HG02759 (cell line): ENCODE measurements around the gene BOK.
"Not testable (repeated sequence)": the region's sequence is repeated elsewhere in the genome, so short reads cannot be mapped to it uniquely, and the experiment has no call there.

Experiments
- ATAC-seq: cut with Tn5 transposase; IDR thresholded peaks from one replicate; pipeline ENCODE4 v1.9.1; 2021; ENCODE audit warnings: mild to moderate bottlenecking, moderate library complexity; ENCODE audit not compliant: unreplicated experiment

The BOK gene

DNA sequence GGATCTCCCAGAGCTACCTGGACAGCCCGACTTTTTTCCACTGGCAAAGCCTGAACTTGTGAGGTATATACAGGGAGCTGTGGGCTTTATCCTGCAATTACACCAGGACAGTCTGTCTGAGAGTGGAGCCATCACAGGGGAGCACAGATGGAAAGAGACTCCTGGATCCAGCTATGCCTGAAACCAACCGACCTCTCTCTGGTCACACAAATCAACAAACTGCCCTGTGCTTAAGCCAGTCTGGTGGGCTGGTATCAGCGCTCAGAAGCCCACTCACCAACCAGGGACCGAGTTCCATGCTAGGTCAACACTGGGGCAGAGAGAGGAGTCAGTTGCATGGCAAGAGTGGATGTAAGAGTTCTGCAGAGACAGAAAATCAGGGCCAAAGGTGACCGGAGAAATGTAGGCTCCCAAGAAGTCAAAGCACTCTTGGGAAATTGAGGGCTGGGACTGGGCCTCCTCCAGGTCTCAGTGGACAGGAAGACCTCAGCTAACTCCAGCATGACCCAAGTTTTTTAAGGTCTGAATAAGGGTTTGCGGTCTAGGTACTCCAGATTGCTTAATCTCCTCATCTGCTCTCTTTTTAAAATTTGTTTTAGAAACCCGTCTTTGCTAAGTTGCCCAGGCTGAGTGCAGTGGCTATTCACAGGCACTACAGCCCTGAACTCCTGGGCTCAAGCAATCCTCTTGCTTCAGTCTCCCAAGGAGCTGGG lies 3.8 kb upstream of the BOK start:
- ATAC-seq = no peak

DNA sequence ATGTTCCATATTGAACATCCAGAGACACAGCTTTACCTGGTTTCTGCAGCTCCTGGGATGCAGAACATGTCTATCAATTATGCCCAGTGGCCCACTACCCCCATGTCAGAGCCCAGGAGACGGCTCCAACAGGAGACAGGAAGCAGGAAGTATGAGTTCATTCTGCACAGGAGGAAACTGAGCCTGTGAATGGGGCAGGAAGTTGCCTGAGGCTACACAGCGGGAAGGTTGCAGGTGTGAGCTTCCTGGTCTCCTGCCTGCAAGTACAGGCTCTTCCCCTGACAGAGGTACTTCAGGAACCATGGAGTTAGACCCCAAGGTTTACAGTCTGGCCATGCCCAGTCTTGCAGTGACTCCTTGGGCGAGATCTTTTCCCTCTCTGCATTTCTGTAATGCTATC lies 2.8 kb upstream of the BOK start:
- no peak for ATAC-seq

DNA sequence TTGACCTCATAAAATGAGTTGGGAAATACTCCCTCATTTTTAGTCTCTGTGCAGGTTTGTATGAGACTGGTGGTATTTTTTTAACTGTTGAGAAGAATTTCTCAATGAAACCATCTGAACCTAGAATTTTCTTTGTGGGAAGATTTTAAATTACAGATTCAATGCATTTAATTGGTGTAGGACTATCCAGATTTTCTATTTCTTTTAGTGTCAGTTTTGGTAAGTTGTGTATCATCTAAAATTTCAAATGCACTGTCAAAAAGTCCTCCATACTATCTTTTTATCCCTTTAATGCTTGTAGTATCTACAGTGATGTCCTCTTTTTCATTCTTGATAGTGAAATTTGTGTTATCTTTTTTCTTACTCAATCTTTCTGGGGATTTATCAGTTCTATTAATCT lies 1.8 kb upstream of the BOK start:
- no peak for ATAC-seq

DNA sequence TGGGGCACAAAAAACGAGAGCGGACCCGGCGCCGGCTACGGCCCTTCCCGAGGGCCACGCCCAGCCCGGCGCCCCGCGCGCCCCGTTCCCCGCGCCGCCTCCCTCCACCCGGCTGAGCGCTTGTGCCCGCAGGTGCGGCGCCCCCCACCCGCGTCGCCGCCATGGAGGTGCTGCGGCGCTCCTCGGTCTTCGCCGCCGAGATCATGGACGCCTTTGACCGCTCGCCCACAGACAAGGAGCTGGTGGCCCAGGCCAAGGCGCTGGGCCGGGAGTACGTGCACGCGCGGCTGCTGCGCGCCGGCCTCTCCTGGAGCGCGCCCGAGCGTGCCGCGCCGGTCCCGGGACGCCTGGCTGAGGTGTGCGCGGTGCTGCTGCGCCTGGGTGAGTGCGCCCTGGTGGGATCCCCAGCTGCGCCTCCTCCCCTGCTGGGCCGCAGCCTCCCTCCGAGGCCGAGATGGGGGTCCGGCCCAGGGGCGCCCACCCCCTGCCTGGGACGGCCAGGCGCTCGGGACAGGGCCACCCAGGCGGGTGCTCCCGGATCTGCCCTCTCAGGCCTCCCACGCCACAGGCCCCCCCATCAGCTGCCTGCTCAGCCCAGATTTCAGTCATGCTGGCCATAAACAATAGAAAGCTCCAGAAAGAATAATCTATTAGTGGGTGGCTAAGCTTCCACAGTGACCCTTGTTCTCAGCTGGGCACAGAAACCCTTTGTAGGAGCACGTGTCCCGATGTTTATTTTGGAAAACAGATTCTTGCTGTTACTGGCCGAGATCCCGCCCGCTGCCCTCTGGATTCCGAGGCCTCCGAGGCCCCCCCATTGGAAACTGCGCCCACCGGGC lies 997 bp downstream of the BOK start:
- no peak for ATAC-seq

DNA sequence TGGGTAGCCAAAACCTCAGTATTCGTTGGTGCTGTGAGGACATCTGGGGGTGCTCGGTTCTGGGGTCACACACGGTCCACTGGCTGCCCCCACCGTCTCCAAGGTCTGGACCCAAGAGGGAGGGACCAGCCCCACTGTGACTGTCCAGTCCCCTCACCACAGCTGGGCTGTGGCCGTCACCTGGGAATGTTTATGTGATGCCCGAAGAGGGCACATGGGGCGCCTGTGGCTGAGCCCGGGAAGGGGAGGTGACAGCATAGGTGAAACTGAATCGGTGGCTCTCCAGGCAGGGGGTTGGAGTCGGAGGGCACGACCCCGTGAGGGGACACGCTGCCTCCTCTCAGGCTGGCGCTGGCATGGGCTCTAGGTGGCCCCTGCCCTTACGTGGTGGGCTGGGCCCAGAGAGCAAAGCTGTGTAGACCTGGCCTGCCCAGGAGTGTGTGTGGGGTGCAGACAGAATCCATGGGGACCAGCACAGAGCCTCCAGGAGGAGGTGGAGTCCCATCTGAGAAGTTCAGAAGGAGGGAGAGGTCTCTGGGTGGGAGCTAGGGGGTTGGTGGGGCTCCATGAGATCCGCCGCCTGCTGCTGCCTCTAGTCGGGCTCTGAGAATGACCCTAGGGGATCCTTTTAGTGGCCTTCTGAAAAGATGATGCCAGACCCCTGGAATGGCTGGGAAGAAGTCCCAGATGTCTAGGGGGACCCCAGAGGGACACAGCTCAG lies 1.8 kb downstream of the BOK start:
- no peak for ATAC-seq

DNA sequence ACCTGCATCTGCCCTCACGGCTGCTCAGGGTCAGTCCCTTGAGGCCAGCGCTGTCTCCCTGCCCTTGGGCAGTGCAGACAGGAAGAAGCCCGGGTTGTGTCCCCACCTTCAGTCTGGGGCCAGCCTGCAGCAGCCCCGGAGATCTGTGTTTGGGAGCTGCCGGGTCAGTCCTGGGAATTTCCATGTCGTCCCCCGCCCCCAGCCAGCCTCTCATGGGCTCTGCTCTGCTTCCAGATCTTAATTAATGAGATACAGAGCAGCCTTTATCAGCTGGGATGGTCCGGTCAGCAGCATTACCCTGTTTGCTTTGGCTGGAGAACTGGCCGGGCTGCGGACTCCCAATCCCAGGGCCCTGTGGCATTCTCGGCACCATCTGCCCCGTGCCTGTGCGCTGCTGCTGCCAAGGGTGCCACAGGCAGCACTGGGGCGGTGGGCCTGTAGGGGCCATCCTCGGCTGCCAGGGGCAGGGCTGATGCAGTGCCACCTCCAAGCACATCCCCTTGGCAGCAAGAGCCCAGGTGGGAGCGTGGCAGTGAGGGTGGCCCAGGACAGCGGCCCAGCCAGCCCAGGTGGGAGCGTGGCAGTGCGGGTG lies 2.4 kb downstream of the BOK start:
- ATAC-seq = no peak

DNA sequence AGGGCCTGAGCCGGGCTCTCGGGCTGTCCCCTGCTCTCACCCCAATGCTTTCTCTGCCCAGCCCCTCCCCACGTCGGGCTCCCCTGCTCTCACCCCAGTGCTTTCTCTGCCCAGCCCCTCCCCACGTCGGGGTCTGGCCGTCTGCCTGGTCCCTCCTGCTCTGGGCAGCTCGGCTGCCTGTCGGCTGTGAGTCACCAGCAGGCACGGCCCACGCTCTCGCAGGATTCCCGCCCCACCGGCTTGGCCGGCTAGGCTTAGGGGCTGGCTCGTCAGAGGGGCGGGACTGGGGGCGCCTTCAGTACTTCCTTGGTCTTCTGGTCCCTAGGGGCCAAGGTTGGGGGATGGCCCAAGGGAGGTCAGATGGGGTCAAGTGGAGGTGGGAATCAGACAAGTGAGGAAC lies 3.3 kb downstream of the BOK start:
- no peak for ATAC-seq

DNA sequence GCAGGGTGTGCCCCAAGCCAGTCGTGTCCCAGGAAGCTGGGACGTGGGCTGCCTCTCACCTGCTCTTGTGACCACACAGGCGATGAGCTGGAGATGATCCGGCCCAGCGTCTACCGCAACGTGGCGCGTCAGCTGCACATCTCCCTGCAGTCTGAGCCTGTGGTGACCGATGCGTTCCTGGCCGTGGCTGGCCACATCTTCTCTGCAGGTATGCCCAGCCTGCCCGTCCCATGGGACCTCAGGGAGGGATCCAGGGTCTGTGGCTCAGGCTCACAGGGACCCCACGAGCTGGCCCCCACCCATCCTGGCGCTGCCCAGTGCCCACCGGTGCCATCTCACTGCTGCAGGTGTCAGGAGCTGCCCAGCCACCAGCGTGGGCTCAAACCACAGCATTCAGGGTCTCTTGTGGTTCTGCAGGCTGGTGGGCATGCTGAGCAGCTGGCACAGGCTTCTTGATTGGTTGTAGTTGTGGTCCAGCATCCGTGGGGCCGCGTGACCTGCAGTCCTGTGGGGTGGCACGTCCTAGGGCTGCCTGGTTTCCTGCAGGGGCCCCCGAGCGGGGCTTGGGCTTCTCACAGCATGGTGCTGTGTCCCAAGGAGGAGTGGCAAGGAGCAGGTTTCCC lies 3.8 kb downstream of the BOK start:
- ATAC-seq = no peak

DNA sequence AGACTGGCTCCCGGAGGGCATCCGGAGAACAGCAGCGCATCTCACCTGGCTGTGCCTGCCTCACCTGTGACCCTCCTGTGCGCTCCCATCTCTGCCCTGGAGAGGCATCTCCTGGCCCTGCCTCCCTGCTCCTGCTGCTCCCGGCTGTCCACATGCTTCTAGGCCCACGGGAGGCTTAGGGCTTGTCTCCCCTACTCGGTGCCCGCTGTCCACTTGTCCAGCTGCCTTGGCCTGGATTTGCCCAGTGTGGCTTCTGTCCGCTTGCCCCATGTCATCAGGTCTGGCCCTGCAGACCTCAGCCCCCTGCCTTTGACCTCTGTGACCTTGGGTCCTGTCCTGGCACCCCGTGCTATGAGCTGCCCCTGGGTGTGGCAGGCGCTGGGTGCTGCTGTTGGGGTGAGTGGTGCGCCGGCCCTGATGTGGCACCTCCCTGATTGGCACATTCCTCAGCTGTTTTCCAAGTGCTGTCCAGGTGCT lies 4.5 kb downstream of the BOK start:
- no peak for ATAC-seq

DNA sequence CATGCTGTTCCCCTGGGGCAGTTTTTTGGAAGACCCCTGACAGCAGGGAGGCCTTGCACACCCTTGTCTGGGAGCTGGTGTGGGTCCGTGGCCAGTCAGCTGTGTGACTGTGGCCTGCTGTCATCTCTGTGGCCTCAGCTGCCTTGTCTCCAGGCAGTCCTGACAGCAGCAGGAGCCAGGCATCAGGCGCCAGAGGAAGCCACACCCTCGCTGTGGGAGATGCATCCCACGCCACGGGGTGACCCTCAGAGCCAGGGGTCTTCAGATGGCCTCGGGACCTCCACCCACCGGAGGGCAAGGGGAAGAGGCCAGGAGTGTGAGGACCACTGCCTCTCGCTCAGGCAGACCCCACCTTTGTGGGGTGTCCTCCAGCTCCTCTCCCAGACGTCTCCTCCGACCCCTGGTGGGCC lies 5.0 kb downstream of the BOK start:
- no peak for ATAC-seq

DNA sequence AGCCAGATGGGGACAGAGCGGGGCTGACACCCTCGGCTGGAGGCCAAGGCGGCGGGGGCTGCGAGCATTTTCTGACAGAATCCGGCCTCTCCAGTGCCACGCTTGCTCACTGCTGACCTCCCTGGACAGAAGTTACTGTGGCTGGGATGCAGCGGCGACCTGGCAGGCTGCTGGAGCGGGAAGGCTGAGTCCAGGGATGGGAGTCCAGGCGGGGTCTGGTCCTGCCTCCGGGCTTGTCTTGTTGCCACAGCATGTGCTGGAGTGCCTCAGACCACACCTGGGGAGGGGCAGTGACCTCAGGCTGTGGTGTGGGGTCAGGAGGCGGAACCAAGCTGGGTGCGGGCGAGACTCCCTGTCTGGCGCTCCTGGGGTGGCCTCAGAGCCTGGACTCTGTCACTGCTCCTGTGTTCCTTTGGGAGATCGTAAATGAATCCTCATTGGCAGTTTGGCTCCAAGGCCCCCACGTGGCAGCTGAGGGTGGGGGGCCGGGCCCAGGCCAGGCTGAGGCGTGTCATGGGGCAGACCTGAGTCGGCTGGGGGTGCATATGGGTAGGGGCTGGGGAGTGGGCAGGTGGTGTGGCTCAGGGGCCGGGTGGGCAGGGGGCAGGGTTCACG lies 5.5 kb downstream of the BOK start:
- no peak for ATAC-seq

DNA sequence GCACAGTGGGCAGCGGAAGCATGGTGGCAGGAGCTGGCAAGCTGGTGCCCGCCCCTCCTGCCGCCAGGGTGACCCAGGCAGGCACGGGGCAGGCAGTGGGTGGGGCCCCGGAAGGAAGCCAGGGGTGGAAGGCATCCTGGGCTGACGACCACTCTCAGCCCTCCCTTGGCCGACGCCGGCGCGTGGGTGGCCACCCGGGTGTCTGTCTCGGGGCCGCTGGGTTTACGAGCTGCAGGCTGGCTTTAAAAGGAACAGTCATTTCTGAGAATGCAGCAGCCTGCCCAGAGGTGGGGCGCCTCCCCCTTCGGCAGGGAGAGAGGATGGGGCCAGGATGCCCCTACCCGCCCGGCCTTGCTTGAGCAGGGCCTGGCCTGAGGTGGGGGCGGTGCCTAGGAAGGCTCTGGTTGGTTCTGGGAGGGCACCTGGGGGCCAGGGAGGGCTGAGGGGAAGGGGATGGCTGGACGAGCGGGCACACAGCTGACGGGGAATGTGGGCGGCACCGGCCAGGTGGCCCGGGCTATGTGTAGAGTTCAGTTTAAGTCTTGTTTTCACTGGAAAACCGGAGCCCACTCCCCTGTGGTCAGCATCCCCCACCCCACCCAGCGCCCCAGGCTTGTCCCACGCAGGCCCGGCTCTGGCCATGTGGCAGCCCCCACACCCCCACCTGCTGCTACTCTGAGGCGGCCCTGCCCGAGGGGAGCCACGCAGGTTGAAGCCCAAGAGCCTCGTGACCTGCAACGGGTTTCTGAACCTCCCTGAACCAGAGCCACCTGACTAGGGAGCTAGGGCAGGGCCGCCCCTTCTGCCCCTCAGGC lies 6.3 kb downstream of the BOK start:
- no peak for ATAC-seq

DNA sequence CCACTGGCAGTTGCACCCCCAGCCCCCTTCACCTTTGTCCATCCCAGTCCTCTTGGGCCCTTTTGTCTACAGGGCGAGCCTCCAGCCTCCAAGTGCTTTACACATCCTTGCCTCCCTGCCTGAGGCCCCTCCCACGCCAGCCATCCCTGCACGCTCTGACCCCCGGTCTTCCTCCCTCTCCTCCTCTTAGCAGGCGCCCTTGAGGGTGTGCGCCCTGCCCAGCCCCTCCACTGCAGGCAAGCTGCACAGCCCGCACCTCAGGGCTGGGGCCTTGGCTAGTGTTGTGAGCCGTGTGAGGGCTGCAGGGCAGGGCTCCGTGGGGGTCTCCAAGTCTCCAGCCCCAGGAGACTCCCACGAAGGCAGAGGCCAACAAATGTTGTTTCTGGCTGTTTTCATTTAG lies 6.9 kb downstream of the BOK start:
- ATAC-seq = no peak

DNA sequence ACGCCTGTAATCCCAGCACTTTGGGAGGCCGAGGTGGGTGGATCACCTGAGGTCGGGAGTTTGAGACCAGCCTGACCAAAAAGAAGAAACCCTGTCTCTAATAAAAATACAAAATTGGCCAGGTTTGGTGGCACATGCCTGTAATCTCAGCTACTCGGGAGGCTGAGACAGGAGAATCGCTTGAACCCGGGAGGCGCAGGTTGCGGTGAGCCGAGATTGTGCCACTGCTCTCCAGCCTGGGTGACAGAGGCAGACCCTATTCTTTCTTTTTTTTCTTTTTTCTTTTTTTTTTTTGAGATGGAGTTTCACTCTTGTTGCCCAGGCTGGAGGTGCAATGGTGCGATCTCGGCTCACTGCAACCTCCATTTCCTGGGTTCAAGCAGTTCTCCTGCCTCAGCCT lies 7.5 kb downstream of the BOK start:
- ATAC-seq = not testable (repeated sequence)

DNA sequence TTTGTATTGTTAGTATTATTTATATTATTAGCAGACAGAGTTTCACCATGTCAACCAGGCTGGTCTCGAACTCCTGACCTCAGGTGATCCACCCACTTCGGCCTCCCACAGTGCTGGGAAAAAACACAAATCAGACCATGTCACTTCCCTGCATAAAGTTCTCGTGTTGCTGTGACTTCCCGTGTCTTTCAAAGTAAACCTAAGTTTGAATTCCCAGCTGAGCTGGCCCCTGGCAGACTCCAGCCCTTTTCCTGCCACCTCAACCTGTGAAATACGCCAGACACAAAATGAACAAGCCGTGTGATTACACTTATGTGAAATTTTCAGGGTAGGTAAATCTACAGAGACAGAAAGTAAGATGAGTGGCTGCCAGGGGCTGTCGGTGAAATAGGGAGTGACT lies 7.9 kb downstream of the BOK start:
- ATAC-seq = no peak

DNA sequence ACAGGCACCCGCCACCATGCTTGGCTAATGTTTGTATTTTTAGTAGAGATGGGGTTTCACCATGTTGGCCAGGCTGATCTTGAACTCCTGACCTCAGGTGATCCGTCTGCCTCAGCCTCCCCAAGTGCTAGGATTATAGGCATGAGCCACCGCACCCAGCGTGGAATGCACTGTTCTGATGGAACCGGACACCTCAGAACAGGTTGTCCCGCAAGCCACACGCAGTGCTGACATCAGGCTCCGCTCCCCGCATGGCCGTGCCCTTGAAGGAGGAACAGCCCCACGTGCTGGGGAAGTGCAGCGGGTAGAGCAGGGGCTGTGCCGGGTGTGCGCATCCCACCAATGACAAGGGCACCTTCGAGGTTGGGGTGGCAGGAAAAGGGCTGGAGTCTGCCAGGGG lies 8.7 kb downstream of the BOK start:
- not testable (repeated sequence) for ATAC-seq

DNA sequence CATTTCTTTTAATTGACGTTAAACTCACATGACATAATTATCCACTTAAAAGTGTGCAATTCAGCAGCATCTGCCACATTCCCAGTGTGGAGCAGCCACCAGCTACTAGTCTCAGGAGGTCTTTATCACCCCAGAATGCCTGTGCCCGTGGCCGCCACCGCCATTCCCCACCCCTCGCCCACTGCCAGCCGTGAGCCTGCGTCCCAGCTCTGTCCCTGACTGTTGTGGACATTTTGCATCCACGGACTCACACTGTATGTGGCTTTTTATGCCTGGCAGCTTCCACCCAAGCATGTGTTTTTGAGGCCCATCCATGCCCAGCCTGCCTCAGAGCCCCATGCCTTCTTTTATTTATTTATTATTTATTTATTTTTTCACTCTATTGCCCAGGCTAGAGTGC lies 9.2 kb downstream of the BOK start:
- no peak for ATAC-seq

DNA sequence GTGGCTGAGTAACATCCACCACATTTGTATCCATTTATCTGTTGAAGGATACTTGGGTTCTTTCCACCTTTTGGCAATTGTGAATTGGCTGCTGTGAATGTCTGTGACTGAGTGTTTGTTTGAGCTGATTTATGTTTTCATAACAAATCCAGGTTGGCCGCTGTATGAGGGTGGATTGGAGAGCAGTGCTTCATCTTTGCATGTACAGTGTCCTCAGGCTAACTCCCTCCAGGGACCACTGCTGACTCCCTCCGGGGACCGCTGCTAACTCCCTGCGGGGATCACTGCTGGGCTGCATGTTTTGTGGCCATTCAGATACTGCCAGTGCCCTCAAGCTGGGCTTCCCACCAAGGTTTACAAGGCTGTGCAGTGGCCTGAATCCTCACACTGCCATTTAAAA lies 10.2 kb downstream of the BOK start:
- no peak for ATAC-seq

DNA sequence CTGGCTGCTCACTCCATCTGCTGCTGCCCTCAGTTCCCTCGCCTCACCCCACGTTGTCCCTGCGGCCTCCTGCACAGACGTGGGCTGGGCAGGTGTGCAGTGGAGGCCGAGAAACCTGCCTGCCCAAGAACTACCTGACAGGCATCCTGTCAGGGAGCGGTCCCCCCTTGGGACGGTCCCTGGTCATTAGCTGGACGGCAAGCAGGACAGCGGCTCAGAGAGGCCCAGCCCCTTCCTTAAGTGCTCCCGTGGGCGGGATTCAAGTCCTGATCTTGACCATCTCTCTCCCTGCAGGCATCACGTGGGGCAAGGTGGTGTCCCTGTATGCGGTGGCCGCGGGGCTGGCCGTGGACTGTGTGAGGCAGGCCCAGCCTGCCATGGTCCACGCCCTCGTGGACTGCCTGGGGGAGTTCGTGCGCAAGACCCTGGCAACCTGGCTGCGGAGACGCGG lies 11.3 kb downstream of the BOK start:
- no peak for ATAC-seq
